WI38 (cell line): Measurements from ENCODE around the gene CSNK1G3.

Experiments used
- H3K4me3 ChIP-seq: 2 replicates; pipeline ENCODE4 v1.5.1; 2011; ENCODE audit warnings: low read depth, mild to moderate bottlenecking, control low read depth, low read length
- CTCF ChIP-seq: IDR thresholded peaks from 2 replicates; pipeline ENCODE4 v1.5.1; 2012; ENCODE audit warnings: low read depth, mild to moderate bottlenecking, control low read depth, low read length

Gene CSNK1G3

GRCh38 chr5:123639244-123639643 lies 127.3 kb downstream of the CSNK1G3 start:
- TF ChIP-seq CTCF = no peak

GRCh38 chr5:123645024-123645603 lies 133.1 kb downstream of the CSNK1G3 start:
- no peak overlapping the region for H3K4me3 ChIP-seq

More at GRCh38 chr5:123639244-123639643, 127.3 kb downstream of the CSNK1G3 start:
- H3K4me3 ChIP-seq = no peak overlapping the region

GRCh38 chr5:123647066-123647465 lies 135.1 kb downstream of the CSNK1G3 start:
- no peak overlapping the region for H3K4me3 ChIP-seq
- TF ChIP-seq CTCF = no peak

More at GRCh38 chr5:123645024-123645603, 133.1 kb downstream of the CSNK1G3 start:
- no peak for TF ChIP-seq CTCF

GRCh38 chr5:123651234-123651633 lies 139.3 kb downstream of the CSNK1G3 start:
- no peak for TF ChIP-seq CTCF
- no peak overlapping the region for H3K4me3 ChIP-seq

GRCh38 chr5:123659011-123659410 lies 147.0 kb downstream of the CSNK1G3 start:
- H3K4me3 ChIP-seq = no peak overlapping the region
- TF ChIP-seq CTCF = no peak

GRCh38 chr5:123659495-123659894 lies 147.5 kb downstream of the CSNK1G3 start:
- TF ChIP-seq CTCF = no peak
- no peak overlapping the region for H3K4me3 ChIP-seq

GRCh38 chr5:123664961-123665360 lies 153.0 kb downstream of the CSNK1G3 start:
- H3K4me3 ChIP-seq = no peak overlapping the region
- TF ChIP-seq CTCF = no peak
